Spleen (tissue), 7 donors: ENCODE data around the gene C12orf56.

Experiments
- CTCF ChIP-seq, 11 experiments: fragments of 200-600 bp in 7 of 11; fragments of 450-650 bp in 4 of 11; sonication (generic) in 4 of 11; IDR thresholded peaks in 8 of 11; conservative IDR thresholded peaks in 3 of 11; 1 replicate in 7 of 11; 2 replicates in 4 of 11; pipeline versions ENCODE4 v1.4.0 to v1.8.0; 2016 to 2021; ENCODE audit warnings: antibody characterized with exemption in 11 of 11, inconsistent platforms in 4 of 11, mild to moderate bottlenecking in 1 of 11
- POLR2AphosphoS5 ChIP-seq, 3 donors: sonication (generic); formaldehyde crosslinking; IDR thresholded peaks; one replicate each; pipeline ENCODE4 v1.5.1; 2017; ENCODE audit warnings: antibody characterized with exemption in 3 of 3
- donor health status: DM: no; HTN: no; CAD: no; lungs with moderate emphysema.
- donor health status: DM: no; HTN: no; CAD: no.
- donor health status: DM: no; HTN: no; CAD: no.

GRCh38 chr12:64412459-64412858 is 21.9 kb upstream of the C12orf56 start:
- TF ChIP-seq CTCF (IDR thresholded peaks at IDR 0.05 in 8 of 11, conservative IDR thresholded peaks at IDR 0.05 in 3 of 11) (no peak), POLR2AphosphoS5 (IDR thresholded peaks at IDR 0.05) (no peak)
